Gastrocnemius medialis (tissue), 4 donors: ENCODE measurements around the gene NHSL1.

Source experiments
- CTCF ChIP-seq, 5 experiments: fragments of 450-650 bp in 3 of 5; fragments of 200-600 bp in 2 of 5; sonication (generic) in 2 of 5; IDR thresholded peaks in 4 of 5; conservative IDR thresholded peaks in 1 of 5; 1 replicate in 4 of 5; 2 replicates in 1 of 5; pipeline ENCODE4 v1.5.1; 2016 to 2019; ENCODE audit warnings: antibody characterized with exemption in 5 of 5, mild to moderate bottlenecking in 3 of 5, moderate library complexity in 3 of 5
- POLR2A ChIP-seq, 2 donors: fragments of 450-650 bp; IDR thresholded peaks; one replicate each; pipeline ENCODE4 v1.6.1; 2017; ENCODE audit warnings: antibody characterized with exemption in 2 of 2, mild to moderate bottlenecking in 2 of 2, moderate library complexity in 2 of 2

DNA sequence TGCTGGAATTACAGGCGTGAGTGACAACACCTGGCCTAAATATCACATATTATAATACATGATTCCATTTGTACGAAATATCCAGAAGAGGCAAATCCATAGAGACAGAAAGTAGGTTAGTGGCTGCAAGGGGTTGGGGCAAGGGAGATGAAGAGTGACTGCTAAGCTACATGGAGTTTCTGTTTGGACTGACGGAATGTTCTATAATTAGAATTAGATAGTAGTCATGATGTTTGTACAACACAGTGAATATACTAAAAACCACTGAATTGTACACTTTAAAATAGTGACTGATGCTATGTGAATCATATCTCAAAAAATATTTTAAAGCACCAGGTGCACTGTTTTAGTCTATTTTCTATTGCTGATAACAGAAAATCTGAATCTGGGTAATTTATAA lies 99.0 kb downstream of the NHSL1 start:
- no peak for TF ChIP-seq CTCF (IDR thresholded peaks at IDR 0.05 in 4 of 5, conservative IDR thresholded peaks at IDR 0.05 in 1 of 5)
- no peak for TF ChIP-seq POLR2A (IDR thresholded peaks at IDR 0.05)
